NCI-H748 treated with DMSO at 0.1 percent for 48 hours (cell line): ENCODE results near the gene KCNQ1.

Source experiments
- DNase-seq: peaks from one replicate; lab custom pipeline; 2025; lab: John Stamatoyannopoulos, UW

KCNQ1 gene

GRCh38 chr11:2665526-2666400, 221.0 kb downstream of the KCNQ1 start:
- DNase-seq = no peak

- DNase-seq = no peak
Measured at GRCh38 chr11:2666401-2666741, 221.6 kb downstream of the KCNQ1 start.

GRCh38 chr11:2666828-2667570, 222.2 kb downstream of the KCNQ1 start:
- no peak for DNase-seq

GRCh38 chr11:2667940-2668339, 223.1 kb downstream of the KCNQ1 start:
- DNase-seq = no peak

GRCh38 chr11:2668876-2669275, 224.1 kb downstream of the KCNQ1 start:
- no peak for DNase-seq

GRCh38 chr11:2669634-2670469, 225.0 kb downstream of the KCNQ1 start:
- DNase-seq = no peak

- no peak for DNase-seq
Measured at GRCh38 chr11:2670541-2671100, 225.8 kb downstream of the KCNQ1 start.

- DNase-seq = no peak
Measured at GRCh38 chr11:2671748-2672147, 226.9 kb downstream of the KCNQ1 start.

GRCh38 chr11:2672553-2673249, 227.9 kb downstream of the KCNQ1 start:
- DNase-seq = no peak

GRCh38 chr11:2673250-2673610, 228.4 kb downstream of the KCNQ1 start:
- DNase-seq = no peak

- DNase-seq = no peak
Measured at GRCh38 chr11:2673871-2674471, 229.2 kb downstream of the KCNQ1 start.

GRCh38 chr11:2674658-2675131, 229.9 kb downstream of the KCNQ1 start:
- DNase-seq = no peak

- DNase-seq = no peak
Measured at GRCh38 chr11:2675540-2675939, 230.7 kb downstream of the KCNQ1 start.

GRCh38 chr11:2677127-2677526, 232.3 kb downstream of the KCNQ1 start:
- no peak for DNase-seq

- no peak for DNase-seq
Measured at GRCh38 chr11:2678396-2678795, 233.6 kb downstream of the KCNQ1 start.

GRCh38 chr11:2679011-2679676, 234.3 kb downstream of the KCNQ1 start:
- DNase-seq = no peak

- no peak for DNase-seq
Measured at GRCh38 chr11:2681408-2682145, 236.8 kb downstream of the KCNQ1 start.

- no peak for DNase-seq
Measured at GRCh38 chr11:2683806-2684205, 239.0 kb downstream of the KCNQ1 start.

- DNase-seq = no peak
Measured at GRCh38 chr11:2684581-2684980, 239.8 kb downstream of the KCNQ1 start.

- no peak for DNase-seq
Measured at GRCh38 chr11:2685051-2685450, 240.2 kb downstream of the KCNQ1 start.
